ENCODE results near the gene MRPL2. TPM values are rescaled to one million over a fixed set of nuclear protein-coding genes. Genes with fewer than 3 reads are reported as not detected.
"Not testable (repeated sequence)": the region's sequence is repeated elsewhere in the genome, so short reads cannot be mapped to it uniquely, and the experiment has no call there.

The MRPL2 gene
- total and polyA plus RNA-seq, 2 experiments from 2014 or later, result 19.7 to 71.9 TPM

- no peak for TF ChIP-seq EZH2 (IDR thresholded peaks at IDR 0.05; ENCODE audit: insufficient read depth, poor library complexity, severe bottlenecking)
- TF ChIP-seq EZH2phosphoT487 (IDR thresholded peaks at IDR 0.05; ENCODE audit: insufficient read depth, low read depth), result no peak
- H3K4me3 ChIP-seq, result no peak overlapping the region
- H3K27me3 ChIP-seq (replicated peaks; ENCODE audit: insufficient read depth), result no peaks in the 10 kb centered on the region
- H3K9me3 ChIP-seq (ENCODE audit: low read depth), result no peaks in the 10 kb centered on the region
- no peak overlapping the region for H2AFZ ChIP-seq
- H3K36me3 ChIP-seq (ENCODE audit: low read depth), result peaks cover 19% of the 10 kb centered on the region; the same call in 1 of the 2 replicates
- no peaks in the 10 kb centered on the region for H4K20me1 ChIP-seq (ENCODE audit: insufficient read depth)
- H3K4me1 ChIP-seq (ENCODE audit: insufficient read depth), result peaks cover 24% of the 10 kb centered on the region
- no peak overlapping the region for H3K4me2 ChIP-seq (ENCODE audit: unreplicated experiment)
- no peak overlapping the region for H3K9ac ChIP-seq
- WGBS, 2 experiments (ENCODE audit: low coverage in 1 of 2, low lambda C conversion rate in 2 of 2, missing lambda C conversion rate in 2 of 2), result 94 to 97% methylated on average over 7 of the region's 7 CpGs
- no peaks in the 10 kb centered on the region for H3K9me2 ChIP-seq (ENCODE audit: insufficient read depth)
- peaks cover 31% of the 10 kb centered on the region for H3K79me2 ChIP-seq (ENCODE audit: insufficient read depth)
- H3K27ac ChIP-seq, result no peak overlapping the region
- H3F3A ChIP-seq (ENCODE audit: insufficient read depth), result no peaks in the 10 kb centered on the region
- in situ Hi-C loops (cut with MboI), result no loop called here
- DNase-seq, result no peak
Observed at GRCh38 chr6:43047998-43048397, 11.2 kb downstream of the MRPL2 start.

- Histone ChIP-seq H3K36me3 (ENCODE audit: low read depth) (peaks cover 26% of the 10 kb centered on the region; the same call in 1 of the 2 replicates), H3K4me2 (ENCODE audit: unreplicated experiment) (no peak overlapping the region), H3K9me2 (ENCODE audit: insufficient read depth) (no peaks in the 10 kb centered on the region), H3K79me2 (ENCODE audit: insufficient read depth) (peaks cover 5% of the 10 kb centered on the region), H3F3A (ENCODE audit: insufficient read depth) (no peaks in the 10 kb centered on the region), H3K27ac (no peak overlapping the region), H3K4me1 (ENCODE audit: insufficient read depth) (peaks cover under 1% of the 10 kb centered on the region; the same call in 1 of the 2 replicates), H4K20me1 (ENCODE audit: insufficient read depth) (no peaks in the 10 kb centered on the region), H2AFZ (no peak overlapping the region), H3K9ac (no peak overlapping the region), H3K4me3 (no peak overlapping the region), H3K9me3 (ENCODE audit: low read depth) (no peaks in the 10 kb centered on the region), H3K27me3 (replicated peaks; ENCODE audit: insufficient read depth) (no peaks in the 10 kb centered on the region)
- in situ Hi-C loops (cut with MboI), result no loop called here
- WGBS, 2 experiments (ENCODE audit: low coverage in 1 of 2, low lambda C conversion rate in 2 of 2, missing lambda C conversion rate in 2 of 2), result 87 to 92% methylated on average over 11 of the region's 11 CpGs
- DNase-seq, result no peak
- TF ChIP-seq EZH2 (IDR thresholded peaks at IDR 0.05; ENCODE audit: insufficient read depth, poor library complexity, severe bottlenecking) (no peak), EZH2phosphoT487 (IDR thresholded peaks at IDR 0.05; ENCODE audit: insufficient read depth, low read depth) (no peak)
Observed at GRCh38 chr6:43045371-43045930, 13.8 kb downstream of the MRPL2 start.

GRCh38 chr6:43043310-43043709 lies 15.9 kb downstream of the MRPL2 start:
- no peak for DNase-seq
- no peak overlapping the region for H3K27ac ChIP-seq
- H3K9me2 ChIP-seq (ENCODE audit: insufficient read depth), result no peaks in the 10 kb centered on the region
- no peaks in the 10 kb centered on the region for H3K9me3 ChIP-seq (ENCODE audit: low read depth)
- no peaks in the 10 kb centered on the region for H3F3A ChIP-seq (ENCODE audit: insufficient read depth)
- no peak overlapping the region for H3K9ac ChIP-seq
- H3K4me3 ChIP-seq, result no peak overlapping the region
- 89 to 95% methylated on average over 9 of the region's 9 CpGs for WGBS, 2 experiments (ENCODE audit: low coverage in 1 of 2, low lambda C conversion rate in 2 of 2, missing lambda C conversion rate in 2 of 2)
- no peaks in the 10 kb centered on the region for H3K27me3 ChIP-seq (replicated peaks; ENCODE audit: insufficient read depth)
- no peak for TF ChIP-seq EZH2 (IDR thresholded peaks at IDR 0.05; ENCODE audit: insufficient read depth, poor library complexity, severe bottlenecking)
- TF ChIP-seq EZH2phosphoT487 (IDR thresholded peaks at IDR 0.05; ENCODE audit: insufficient read depth, low read depth), result no peak
- no peaks in the 10 kb centered on the region for H3K79me2 ChIP-seq (ENCODE audit: insufficient read depth)
- in situ Hi-C loops (cut with MboI), result no loop called here
- no peak overlapping the region for H2AFZ ChIP-seq
- H3K36me3 ChIP-seq (ENCODE audit: low read depth), result peaks cover 18% of the 10 kb centered on the region; the same call in 1 of the 2 replicates
- no peaks in the 10 kb centered on the region for H4K20me1 ChIP-seq (ENCODE audit: insufficient read depth)
- no peak overlapping the region for H3K4me2 ChIP-seq (ENCODE audit: unreplicated experiment)
- H3K4me1 ChIP-seq (ENCODE audit: insufficient read depth), result no peaks in the 10 kb centered on the region

- H3K36me3 ChIP-seq (ENCODE audit: low read depth); H3K9me3 ChIP-seq (ENCODE audit: low read depth): not testable (repeated sequence)
- WGBS, 2 experiments (ENCODE audit: low coverage in 1 of 2, low lambda C conversion rate in 2 of 2, missing lambda C conversion rate in 2 of 2), result 82 to 88% methylated on average over 8 of the region's 8 CpGs
Observed at GRCh38 chr6:43041475-43041874, 17.8 kb downstream of the MRPL2 start.

More at GRCh38 chr6:43041475-43041874, 17.8 kb downstream of the MRPL2 start:
- H3K9ac ChIP-seq; H2AFZ ChIP-seq; H3K79me2 ChIP-seq (ENCODE audit: insufficient read depth); DNase-seq; H3K27ac ChIP-seq; in situ Hi-C loops (cut with MboI); H3K4me3 ChIP-seq; H3K4me2 ChIP-seq (ENCODE audit: unreplicated experiment); H3K9me2 ChIP-seq (ENCODE audit: insufficient read depth); H3K4me1 ChIP-seq (ENCODE audit: insufficient read depth); H4K20me1 ChIP-seq (ENCODE audit: insufficient read depth); H3K27me3 ChIP-seq (replicated peaks; ENCODE audit: insufficient read depth); H3F3A ChIP-seq (ENCODE audit: insufficient read depth): not testable (repeated sequence)

Measured in GM23248 (cell line).